Measurements from ENCODE around the gene SELENOP.

The SELENOP gene

GRCh38 chr5:42772265-42772993, 39.3 kb downstream of the SELENOP start:
- no peak for DNase-seq (ENCODE audit: low read depth)
- H3K4me3 ChIP-seq (ENCODE audit: low read depth, low read length): no peak overlapping the region
- TF ChIP-seq, protein P1, sequence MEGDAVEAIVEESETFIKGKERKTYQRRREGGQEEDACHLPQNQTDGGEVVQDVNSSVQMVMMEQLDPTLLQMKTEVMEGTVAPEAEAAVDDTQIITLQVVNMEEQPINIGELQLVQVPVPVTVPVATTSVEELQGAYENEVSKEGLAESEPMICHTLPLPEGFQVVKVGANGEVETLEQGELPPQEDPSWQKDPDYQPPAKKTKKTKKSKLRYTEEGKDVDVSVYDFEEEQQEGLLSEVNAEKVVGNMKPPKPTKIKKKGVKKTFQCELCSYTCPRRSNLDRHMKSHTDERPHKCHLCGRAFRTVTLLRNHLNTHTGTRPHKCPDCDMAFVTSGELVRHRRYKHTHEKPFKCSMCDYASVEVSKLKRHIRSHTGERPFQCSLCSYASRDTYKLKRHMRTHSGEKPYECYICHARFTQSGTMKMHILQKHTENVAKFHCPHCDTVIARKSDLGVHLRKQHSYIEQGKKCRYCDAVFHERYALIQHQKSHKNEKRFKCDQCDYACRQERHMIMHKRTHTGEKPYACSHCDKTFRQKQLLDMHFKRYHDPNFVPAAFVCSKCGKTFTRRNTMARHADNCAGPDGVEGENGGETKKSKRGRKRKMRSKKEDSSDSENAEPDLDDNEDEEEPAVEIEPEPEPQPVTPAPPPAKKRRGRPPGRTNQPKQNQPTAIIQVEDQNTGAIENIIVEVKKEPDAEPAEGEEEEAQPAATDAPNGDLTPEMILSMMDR (IDR thresholded peaks at IDR 0.05; ENCODE audit: insufficient read depth, low read depth, low read length, missing control alignments): no peak

DNA sequence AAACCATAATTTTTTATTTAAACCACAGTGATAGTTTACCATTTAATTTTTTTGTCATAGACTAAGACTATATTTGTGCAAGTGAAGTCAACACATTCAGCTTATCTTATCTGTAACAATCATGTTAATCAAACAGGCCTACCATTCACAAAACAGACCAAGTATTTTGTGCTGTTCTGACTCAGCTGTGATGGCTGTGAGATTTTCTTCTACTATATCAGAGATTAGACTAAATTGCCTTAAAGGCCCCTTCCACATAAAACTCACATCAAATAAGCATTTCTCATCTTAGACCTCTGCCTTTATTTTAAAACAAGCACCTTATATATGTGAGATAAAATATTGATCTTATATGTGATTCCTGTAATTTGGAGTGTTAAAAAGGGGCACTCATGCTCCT, 41.7 kb downstream of the SELENOP start:
- TF ChIP-seq, protein P1 (IDR thresholded peaks at IDR 0.05; ENCODE audit: insufficient read depth, low read depth, low read length, missing control alignments): no peak

GRCh38 chr5:42768106-42768504, 43.6 kb downstream of the SELENOP start:
- DNase-seq (ENCODE audit: low read depth): no peak
- TF ChIP-seq, protein P1 (IDR thresholded peaks at IDR 0.05; ENCODE audit: insufficient read depth, low read depth, low read length, missing control alignments): no peak
- no peak overlapping the region for H3K4me3 ChIP-seq (ENCODE audit: low read depth, low read length)

More for the DNA sequence above, 41.7 kb downstream of the SELENOP start:
- DNase-seq (ENCODE audit: low read depth): no peak
- H3K4me3 ChIP-seq (ENCODE audit: low read depth, low read length): no peak overlapping the region

DNA sequence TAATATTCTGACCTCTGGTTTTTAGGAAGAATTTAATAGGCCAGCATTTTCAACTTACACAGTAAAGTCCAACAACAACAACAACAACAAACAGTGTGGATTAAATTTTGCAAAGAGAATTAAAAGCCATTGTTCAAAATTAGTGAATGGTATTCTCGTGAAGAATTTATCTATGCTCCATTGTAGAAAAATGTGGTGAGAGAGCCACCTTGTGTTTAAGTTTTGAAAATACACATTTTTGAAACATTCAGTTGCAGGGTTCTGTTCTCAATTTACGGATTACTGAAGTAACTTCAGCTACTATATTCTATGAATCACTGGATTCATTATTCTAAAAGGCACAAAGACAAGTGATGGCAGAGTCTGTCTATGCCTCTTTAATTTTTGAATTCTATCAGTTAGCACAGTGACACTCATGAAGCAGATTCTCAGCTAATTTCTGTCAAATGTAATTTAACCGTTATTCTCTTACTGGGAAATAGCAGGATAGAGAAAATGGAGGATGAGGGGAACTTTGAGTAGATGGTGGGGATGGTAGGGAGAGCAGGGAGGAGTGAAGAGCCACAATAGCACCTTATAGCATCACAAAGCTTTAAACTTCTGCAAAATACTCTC, 44.1 kb downstream of the SELENOP start:
- TF ChIP-seq, protein P1 (IDR thresholded peaks at IDR 0.05; ENCODE audit: insufficient read depth, low read depth, low read length, missing control alignments): peak; percentile 39
- no peak overlapping the region for H3K4me3 ChIP-seq (ENCODE audit: low read depth, low read length)
- DNase-seq (ENCODE audit: low read depth): peak; percentile 22

DNA sequence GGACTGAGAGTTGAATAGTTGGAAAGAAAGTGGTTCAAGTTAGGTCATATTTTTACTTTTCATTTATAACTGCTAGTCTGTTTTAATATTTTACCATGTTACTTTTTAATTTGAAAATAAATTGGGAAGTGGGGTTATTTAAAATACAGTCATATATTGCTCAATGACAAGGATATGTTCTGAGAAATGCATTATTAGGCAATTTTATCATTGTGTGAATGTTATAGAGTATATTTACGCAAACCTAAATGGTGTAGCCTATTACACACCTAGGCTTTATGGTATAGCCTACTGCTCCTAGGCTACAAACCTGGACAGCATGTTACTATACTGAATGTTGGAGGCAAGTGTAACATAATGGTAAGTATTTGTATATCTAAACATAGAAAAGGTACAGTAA, 49.9 kb downstream of the SELENOP start:
- H3K4me3 ChIP-seq (ENCODE audit: low read depth, low read length): no peak overlapping the region
- no peak for DNase-seq (ENCODE audit: low read depth)
- TF ChIP-seq, protein P1 (IDR thresholded peaks at IDR 0.05; ENCODE audit: insufficient read depth, low read depth, low read length, missing control alignments): no peak

- TF ChIP-seq, protein P1 (IDR thresholded peaks at IDR 0.05; ENCODE audit: insufficient read depth, low read depth, low read length, missing control alignments): no peak
- H3K4me3 ChIP-seq (ENCODE audit: low read depth, low read length): no peak overlapping the region
- no peak for DNase-seq (ENCODE audit: low read depth)
Observed at GRCh38 chr5:42760426-42760825, 51.3 kb downstream of the SELENOP start.

Data from GM12865 (cell line).